ENCODE results near the gene PROZ.

Gene PROZ

DNA sequence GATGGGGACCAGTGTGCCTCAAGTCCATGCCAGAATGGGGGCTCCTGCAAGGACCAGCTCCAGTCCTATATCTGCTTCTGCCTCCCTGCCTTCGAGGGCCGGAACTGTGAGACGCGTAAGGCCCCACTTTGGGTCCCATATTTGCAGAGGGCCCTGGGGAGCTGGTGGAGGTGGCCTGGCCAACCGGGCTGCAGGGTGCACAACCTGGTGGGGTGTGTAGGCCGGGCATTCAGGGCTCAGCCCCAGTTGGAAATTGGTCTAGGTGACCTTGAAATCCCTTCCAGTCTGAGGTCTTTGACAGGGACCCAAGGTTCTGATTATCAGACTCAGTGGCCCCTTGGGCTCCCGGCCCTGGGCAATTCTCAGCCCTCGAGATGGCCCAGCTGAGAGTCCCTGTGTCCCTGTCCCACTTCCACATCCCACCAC, 44.6 kb upstream of the PROZ start:
- no peak overlapping the region for H3K27ac ChIP-seq
- TF ChIP-seq CTCF (conservative IDR thresholded peaks at IDR 0.05) (no peak), ZFX (IDR thresholded peaks at IDR 0.05) (no peak)

GRCh38 chr13:113114511-113115362, 43.7 kb upstream of the PROZ start:
- TF ChIP-seq CTCF (conservative IDR thresholded peaks at IDR 0.05) (no peak), ZFX (IDR thresholded peaks at IDR 0.05) (no peak)

GRCh38 chr13:113115363-113116205, 42.9 kb upstream of the PROZ start:
- H3K27ac ChIP-seq = no peak overlapping the region
- TF ChIP-seq ZFX (IDR thresholded peaks at IDR 0.05) = no peak
- TF ChIP-seq CTCF (conservative IDR thresholded peaks at IDR 0.05) = no peak

More at GRCh38 chr13:113114511-113115362, 43.7 kb upstream of the PROZ start:
- H3K27ac ChIP-seq = no peak overlapping the region

DNA sequence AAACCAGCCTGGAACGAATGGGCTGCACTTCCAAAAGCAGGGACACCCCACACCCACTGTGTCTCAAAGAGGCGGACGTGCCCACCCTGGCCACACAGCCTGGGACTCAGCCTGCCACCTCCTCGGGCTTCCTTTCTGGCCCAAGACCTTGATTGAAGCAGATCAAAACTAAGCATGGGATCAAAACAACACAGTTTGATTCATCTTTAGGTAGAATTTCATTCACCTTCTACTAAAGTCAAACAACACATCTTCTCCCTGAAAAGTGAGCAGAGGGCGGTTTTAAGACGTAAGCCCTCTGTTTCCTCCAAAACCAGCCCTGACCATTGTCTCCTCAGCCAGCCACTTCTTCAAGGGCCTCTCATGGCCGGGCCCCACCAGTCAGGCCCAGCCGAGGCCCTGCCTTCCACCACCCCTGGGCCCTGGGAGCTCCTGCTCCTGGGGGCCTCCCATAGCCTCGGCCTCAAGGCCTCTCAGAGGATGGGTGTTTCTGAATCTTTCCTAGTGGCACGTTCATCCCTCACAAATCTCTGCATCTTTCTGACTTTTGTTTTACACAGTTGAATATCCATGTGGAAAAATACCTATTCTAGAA, 42.1 kb upstream of the PROZ start:
- TF ChIP-seq CTCF (conservative IDR thresholded peaks at IDR 0.05) (no peak), ZFX (IDR thresholded peaks at IDR 0.05) (no peak)
- no peak overlapping the region for H3K27ac ChIP-seq

DNA sequence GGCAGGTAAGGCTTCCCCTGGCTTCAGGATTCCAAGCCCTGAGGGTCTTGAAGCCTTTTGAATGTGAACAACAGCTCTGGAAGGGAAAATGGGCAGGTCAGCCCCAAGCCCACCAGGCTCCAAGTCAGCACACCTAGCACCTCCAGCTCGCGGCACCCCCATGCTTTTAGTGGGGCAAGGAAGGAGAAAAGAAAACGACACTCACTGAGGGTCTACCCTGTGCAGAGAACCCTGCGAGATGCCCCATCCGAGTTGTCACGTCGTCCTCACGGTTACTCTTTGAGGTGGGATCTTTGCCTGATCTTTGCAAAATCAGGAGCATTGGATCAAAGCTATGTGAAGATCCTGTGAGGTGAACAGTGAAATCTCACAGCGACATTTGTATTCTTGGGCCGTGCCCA, 41.6 kb upstream of the PROZ start:
- H3K27ac ChIP-seq = no peak overlapping the region
- TF ChIP-seq ZFX (IDR thresholded peaks at IDR 0.05) (no peak), CTCF (conservative IDR thresholded peaks at IDR 0.05) (no peak)

DNA sequence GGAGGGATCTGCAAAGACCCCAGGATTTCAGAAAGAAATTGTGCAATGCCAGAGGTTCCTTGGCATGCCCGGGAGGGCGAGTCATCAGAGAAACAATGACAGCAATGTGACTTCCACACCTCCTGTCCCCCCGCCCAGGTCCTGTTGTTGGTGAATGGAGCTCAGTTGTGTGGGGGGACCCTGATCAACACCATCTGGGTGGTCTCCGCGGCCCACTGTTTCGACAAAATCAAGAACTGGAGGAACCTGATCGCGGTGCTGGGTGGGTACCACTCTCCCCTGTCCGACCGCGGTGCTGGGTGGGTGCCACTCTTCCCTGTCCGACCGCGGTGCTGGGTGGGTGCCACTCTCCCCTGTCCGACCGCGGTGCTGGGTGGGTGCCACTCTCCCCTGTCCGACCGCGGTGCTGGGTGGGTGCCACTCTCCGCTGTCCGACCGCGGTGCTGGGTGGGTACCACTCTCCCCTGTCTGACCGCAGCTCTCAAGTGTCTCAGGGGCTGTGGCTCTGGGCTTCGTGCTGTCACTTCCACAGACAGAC, 41.0 kb upstream of the PROZ start:
- TF ChIP-seq CTCF (conservative IDR thresholded peaks at IDR 0.05) (no peak), ZFX (IDR thresholded peaks at IDR 0.05) (no peak)

More for the DNA sequence above, 41.0 kb upstream of the PROZ start:
- no peak overlapping the region for H3K27ac ChIP-seq
